ENCODE measurements around the gene FTCDNL1. TPM values are rescaled to one million over a fixed set of nuclear protein-coding genes. Genes with fewer than 3 reads are reported as not detected.

FTCDNL1 gene
- total and polyA plus RNA-seq, 2 of the 13 experiments (the other 11 are each of a cell fraction or from before 2014, with no cell fraction given), result 0.98 to 1.4 TPM

DNA sequence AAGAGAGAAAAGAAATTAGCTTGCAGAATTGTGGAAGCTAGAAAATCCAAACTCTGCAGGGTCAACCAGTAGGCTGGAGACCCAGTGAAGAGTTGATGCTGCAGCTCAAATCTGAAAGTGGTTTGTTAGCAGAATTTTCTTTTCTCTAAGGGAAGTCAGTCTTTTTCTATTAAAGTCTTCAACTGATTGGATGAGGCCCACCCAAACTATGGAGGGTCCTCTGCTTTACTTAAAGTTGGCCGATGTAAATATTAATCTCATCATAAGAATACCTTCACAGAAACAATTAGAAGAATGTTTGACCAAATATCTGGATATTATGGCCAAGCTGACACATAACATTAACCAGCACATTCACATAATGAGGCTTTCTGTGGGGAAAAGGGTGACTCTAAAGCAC is 73.7 kb downstream of the FTCDNL1 start:
- Histone ChIP-seq H3K4me3 (replicated peaks in 1 of 3; ENCODE audit: insufficient read depth in 1 of 3, low read depth in 2 of 3, low read length in 3 of 3) (no peak overlapping the region), H3K4me1 (ENCODE audit: insufficient read depth, low read length) (no peaks in the 10 kb centered on the region), H2AFZ (ENCODE audit: low read length) (no peak overlapping the region), H3K9ac (ENCODE audit: insufficient read depth, low read depth, low read length) (no peak overlapping the region), H3K27ac (ENCODE audit: extremely low read length, insufficient read depth, low read length) (no peak overlapping the region), H3K27me3 (ENCODE audit: control insufficient read depth in 1 of 2, insufficient read depth in 2 of 2, low read length in 2 of 2) (peaks cover 0 to 2% of the 10 kb centered on the region in 2 experiments; a peak in 2 of 5 replicates), H4K20me1 (ENCODE audit: insufficient read depth, low read length) (no peaks in the 10 kb centered on the region), H3K79me2 (ENCODE audit: insufficient read depth, low read length) (no peaks in the 10 kb centered on the region), H3K9me3 (ENCODE audit: low read length) (no peaks in the 10 kb centered on the region), H3K4me2 (ENCODE audit: low read depth, low read length) (no peak overlapping the region), H3K36me3 (replicated peaks in 1 of 2; ENCODE audit: control insufficient read depth in 1 of 2, insufficient read depth in 2 of 2, low read length in 2 of 2) (no peaks in the 10 kb centered on the region)
- ChIA-PET CTCF (ENCODE audit: low intra/inter-chr PET ratio, low total read pairs) (no interaction called here), POLR2A (no interaction called here)
- FAIRE-seq, result no peak
- no TSS peak for BruUV-seq (replicated peaks)
- no peak for DNase-seq (ENCODE audit: low spot score)
- ATAC-seq, result no peak
- WGBS (ENCODE audit: low lambda C conversion rate), result 4% methylated on average over 1 of the region's 1 CpG
- in situ Hi-C loops (cut with HindIII; ENCODE audit: extremely low pct_ligation_motif_present, low pct_unique_long_range_greater_than_20kb), result no loop called here
- TF ChIP-seq, protein P1, sequence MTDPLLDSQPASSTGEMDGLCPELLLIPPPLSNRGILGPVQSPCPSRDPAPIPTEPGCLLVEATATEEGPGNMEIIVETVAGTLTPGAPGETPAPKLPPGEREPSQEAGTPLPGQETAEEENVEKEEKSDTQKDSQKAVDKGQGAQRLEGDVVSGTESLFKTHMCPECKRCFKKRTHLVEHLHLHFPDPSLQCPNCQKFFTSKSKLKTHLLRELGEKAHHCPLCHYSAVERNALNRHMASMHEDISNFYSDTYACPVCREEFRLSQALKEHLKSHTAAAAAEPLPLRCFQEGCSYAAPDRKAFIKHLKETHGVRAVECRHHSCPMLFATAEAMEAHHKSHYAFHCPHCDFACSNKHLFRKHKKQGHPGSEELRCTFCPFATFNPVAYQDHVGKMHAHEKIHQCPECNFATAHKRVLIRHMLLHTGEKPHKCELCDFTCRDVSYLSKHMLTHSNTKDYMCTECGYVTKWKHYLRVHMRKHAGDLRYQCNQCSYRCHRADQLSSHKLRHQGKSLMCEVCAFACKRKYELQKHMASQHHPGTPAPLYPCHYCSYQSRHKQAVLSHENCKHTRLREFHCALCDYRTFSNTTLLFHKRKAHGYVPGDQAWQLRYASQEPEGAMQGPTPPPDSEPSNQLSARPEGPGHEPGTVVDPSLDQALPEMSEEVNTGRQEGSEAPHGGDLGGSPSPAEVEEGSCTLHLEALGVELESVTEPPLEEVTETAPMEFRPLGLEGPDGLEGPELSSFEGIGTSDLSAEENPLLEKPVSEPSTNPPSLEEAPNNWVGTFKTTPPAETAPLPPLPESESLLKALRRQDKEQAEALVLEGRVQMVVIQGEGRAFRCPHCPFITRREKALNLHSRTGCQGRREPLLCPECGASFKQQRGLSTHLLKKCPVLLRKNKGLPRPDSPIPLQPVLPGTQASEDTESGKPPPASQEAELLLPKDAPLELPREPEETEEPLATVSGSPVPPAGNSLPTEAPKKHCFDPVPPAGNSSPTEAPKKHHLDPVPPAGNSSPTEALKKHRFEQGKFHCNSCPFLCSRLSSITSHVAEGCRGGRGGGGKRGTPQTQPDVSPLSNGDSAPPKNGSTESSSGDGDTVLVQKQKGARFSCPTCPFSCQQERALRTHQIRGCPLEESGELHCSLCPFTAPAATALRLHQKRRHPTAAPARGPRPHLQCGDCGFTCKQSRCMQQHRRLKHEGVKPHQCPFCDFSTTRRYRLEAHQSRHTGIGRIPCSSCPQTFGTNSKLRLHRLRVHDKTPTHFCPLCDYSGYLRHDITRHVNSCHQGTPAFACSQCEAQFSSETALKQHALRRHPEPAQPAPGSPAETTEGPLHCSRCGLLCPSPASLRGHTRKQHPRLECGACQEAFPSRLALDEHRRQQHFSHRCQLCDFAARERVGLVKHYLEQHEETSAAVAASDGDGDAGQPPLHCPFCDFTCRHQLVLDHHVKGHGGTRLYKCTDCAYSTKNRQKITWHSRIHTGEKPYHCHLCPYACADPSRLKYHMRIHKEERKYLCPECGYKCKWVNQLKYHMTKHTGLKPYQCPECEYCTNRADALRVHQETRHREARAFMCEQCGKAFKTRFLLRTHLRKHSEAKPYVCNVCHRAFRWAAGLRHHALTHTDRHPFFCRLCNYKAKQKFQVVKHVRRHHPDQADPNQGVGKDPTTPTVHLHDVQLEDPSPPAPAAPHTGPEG (CRISPR knock-in tag; IDR thresholded peaks at IDR 0.05), result no peak
- TF ChIP-seq, protein P2, sequence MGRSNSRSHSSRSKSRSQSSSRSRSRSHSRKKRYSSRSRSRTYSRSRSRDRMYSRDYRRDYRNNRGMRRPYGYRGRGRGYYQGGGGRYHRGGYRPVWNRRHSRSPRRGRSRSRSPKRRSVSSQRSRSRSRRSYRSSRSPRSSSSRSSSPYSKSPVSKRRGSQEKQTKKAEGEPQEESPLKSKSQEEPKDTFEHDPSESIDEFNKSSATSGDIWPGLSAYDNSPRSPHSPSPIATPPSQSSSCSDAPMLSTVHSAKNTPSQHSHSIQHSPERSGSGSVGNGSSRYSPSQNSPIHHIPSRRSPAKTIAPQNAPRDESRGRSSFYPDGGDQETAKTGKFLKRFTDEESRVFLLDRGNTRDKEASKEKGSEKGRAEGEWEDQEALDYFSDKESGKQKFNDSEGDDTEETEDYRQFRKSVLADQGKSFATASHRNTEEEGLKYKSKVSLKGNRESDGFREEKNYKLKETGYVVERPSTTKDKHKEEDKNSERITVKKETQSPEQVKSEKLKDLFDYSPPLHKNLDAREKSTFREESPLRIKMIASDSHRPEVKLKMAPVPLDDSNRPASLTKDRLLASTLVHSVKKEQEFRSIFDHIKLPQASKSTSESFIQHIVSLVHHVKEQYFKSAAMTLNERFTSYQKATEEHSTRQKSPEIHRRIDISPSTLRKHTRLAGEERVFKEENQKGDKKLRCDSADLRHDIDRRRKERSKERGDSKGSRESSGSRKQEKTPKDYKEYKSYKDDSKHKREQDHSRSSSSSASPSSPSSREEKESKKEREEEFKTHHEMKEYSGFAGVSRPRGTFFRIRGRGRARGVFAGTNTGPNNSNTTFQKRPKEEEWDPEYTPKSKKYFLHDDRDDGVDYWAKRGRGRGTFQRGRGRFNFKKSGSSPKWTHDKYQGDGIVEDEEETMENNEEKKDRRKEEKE (IDR thresholded peaks at IDR 0.05), result no peak
- TF ChIP-seq ZNF230 (CRISPR knock-in tag; IDR thresholded peaks at IDR 0.05) (no peak), ZSCAN30 (CRISPR knock-in tag; IDR thresholded peaks at IDR 0.05) (no peak), SYNCRIP (IDR thresholded peaks at IDR 0.05; ENCODE audit: insufficient read depth, low read depth, low read length) (no peak), ZNF251 (CRISPR knock-in tag; IDR thresholded peaks at IDR 0.05) (no peak), ZNF75D (CRISPR knock-in tag; IDR thresholded peaks at IDR 0.05; ENCODE audit: borderline replicate concordance) (no peak), SAFB2 (CRISPR knock-in tag; IDR thresholded peaks at IDR 0.05; ENCODE audit: borderline replicate concordance, low read depth) (no peak), ZNF562 (CRISPR knock-in tag; IDR thresholded peaks at IDR 0.05; ENCODE audit: borderline replicate concordance) (no peak), FOXK1 (CRISPR knock-in tag; IDR thresholded peaks at IDR 0.05; ENCODE audit: borderline replicate concordance, low read depth) (no peak), ZMYM2 (CRISPR knock-in tag; IDR thresholded peaks at IDR 0.05) (no peak), ZFP36 (IDR thresholded peaks at IDR 0.05; ENCODE audit: borderline replicate concordance, low read depth, low read length, partially characterized antibody) (no peak), MTA3 (CRISPR knock-in tag; IDR thresholded peaks at IDR 0.05) (no peak)
- intact Hi-C loops (cut with micrococcal nuclease; ENCODE audit: unreplicated experiment), result no loop called here
